ENCODE measurements around the gene CDKAL1. TPM values are rescaled to one million over a fixed set of nuclear protein-coding genes. Genes with fewer than 3 reads are reported as not detected.

Gene CDKAL1
- total and polyA plus RNA-seq, 2 of the 13 experiments (the other 11 are each of a cell fraction or from before 2014, with no cell fraction given) = 9.5 to 27.7 TPM

- no peak for TF ChIP-seq ZNF530 (CRISPR knock-in tag; IDR thresholded peaks at IDR 0.05; ENCODE audit: low read depth)
- BruUV-seq (replicated peaks) = no TSS peak
- ChIA-PET CTCF (ENCODE audit: low intra/inter-chr PET ratio, low total read pairs) (no interaction called here), POLR2A (no interaction called here)
- no peak for ATAC-seq
- Histone ChIP-seq H3K9ac (ENCODE audit: insufficient read depth, low read depth, low read length) (no peak overlapping the region), H4K20me1 (ENCODE audit: insufficient read depth, low read length) (no peaks in the 10 kb centered on the region), H3K4me2 (ENCODE audit: low read depth, low read length) (no peak overlapping the region), H3K4me1 (ENCODE audit: insufficient read depth, low read length) (peaks cover 48% of the 10 kb centered on the region), H3K27me3 (ENCODE audit: control insufficient read depth in 1 of 2, insufficient read depth in 2 of 2, low read length in 2 of 2) (no peaks in the 10 kb centered on the region), H3K4me3 (replicated peaks in 1 of 3; ENCODE audit: insufficient read depth in 1 of 3, low read depth in 2 of 3, low read length in 3 of 3) (no peak overlapping the region), H3K9me3 (ENCODE audit: low read length) (no peaks in the 10 kb centered on the region), H3K79me2 (ENCODE audit: insufficient read depth, low read length) (no peaks in the 10 kb centered on the region), H2AFZ (ENCODE audit: low read length) (no peak overlapping the region), H3K36me3 (replicated peaks in 1 of 2; ENCODE audit: control insufficient read depth in 1 of 2, insufficient read depth in 2 of 2, low read length in 2 of 2) (no peaks in the 10 kb centered on the region), H3K27ac (ENCODE audit: extremely low read length, insufficient read depth, low read length) (no peak overlapping the region)
- FAIRE-seq = no peak
- intact Hi-C loops (cut with micrococcal nuclease; ENCODE audit: unreplicated experiment) (loop anchor here (1.0 kb wide), 1 partner anchor 326 kb away; no protein-coding TSS in a partner anchor), in situ Hi-C loops (cut with HindIII; ENCODE audit: extremely low pct_ligation_motif_present, low pct_unique_long_range_greater_than_20kb) (loop anchor here (25.0 kb wide), 1 partner anchor 1055 kb away; no protein-coding TSS in a partner anchor)
- DNase-seq (ENCODE audit: low spot score) = no peak
- WGBS (ENCODE audit: low lambda C conversion rate) = 84% methylated on average over 5 of the region's 5 CpGs
Observed at GRCh38 chr6:20882014-20882413, 347.8 kb downstream of the CDKAL1 start.

DNA sequence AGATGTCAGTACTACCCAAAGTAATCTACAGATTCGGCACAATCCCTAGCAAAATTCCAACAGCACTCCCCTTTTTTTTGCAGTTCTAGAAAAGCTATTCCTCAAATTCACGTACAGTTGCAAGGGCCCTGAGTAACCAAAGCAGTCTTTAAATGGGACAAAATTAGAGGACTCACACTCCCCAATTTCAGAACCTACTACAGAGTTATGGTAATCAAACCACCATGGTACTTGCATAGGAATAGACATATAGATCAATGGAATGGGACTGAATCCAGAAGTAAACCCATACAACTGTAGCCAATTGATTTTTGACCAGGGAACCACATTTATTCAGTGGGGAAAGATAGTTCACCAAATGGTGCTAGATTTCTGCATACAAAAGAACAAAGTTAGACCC lies 350.8 kb downstream of the CDKAL1 start:
- ChIA-PET CTCF (ENCODE audit: low intra/inter-chr PET ratio, low total read pairs) (no interaction called here), POLR2A (no interaction called here)
- Histone ChIP-seq H3K4me1 (ENCODE audit: insufficient read depth, low read length) (peaks cover 18% of the 10 kb centered on the region), H3K36me3 (replicated peaks in 1 of 2; ENCODE audit: control insufficient read depth in 1 of 2, insufficient read depth in 2 of 2, low read length in 2 of 2) (no peaks in the 10 kb centered on the region), H3K27ac (ENCODE audit: extremely low read length, insufficient read depth, low read length) (no peak overlapping the region), H3K9ac (ENCODE audit: insufficient read depth, low read depth, low read length) (no peak overlapping the region), H3K4me2 (ENCODE audit: low read depth, low read length) (no peak overlapping the region), H4K20me1 (ENCODE audit: insufficient read depth, low read length) (no peaks in the 10 kb centered on the region), H3K4me3 (replicated peaks in 1 of 3; ENCODE audit: insufficient read depth in 1 of 3, low read depth in 2 of 3, low read length in 3 of 3) (no peak overlapping the region), H3K27me3 (ENCODE audit: control insufficient read depth in 1 of 2, insufficient read depth in 2 of 2, low read length in 2 of 2) (no peaks in the 10 kb centered on the region), H3K9me3 (ENCODE audit: low read length) (no peaks in the 10 kb centered on the region), H3K79me2 (ENCODE audit: insufficient read depth, low read length) (no peaks in the 10 kb centered on the region), H2AFZ (ENCODE audit: low read length) (no peak overlapping the region)
- no peak for DNase-seq (ENCODE audit: low spot score)
- TF ChIP-seq MED13 (CRISPR knock-in tag; IDR thresholded peaks at IDR 0.05) (no peak), ARNT2 (CRISPR knock-in tag; IDR thresholded peaks at IDR 0.05; ENCODE audit: low read depth) (no peak), ZNF44 (CRISPR knock-in tag; IDR thresholded peaks at IDR 0.05) (no peak), ZNF354B (CRISPR knock-in tag; IDR thresholded peaks at IDR 0.05) (no peak), HOXA3 (CRISPR knock-in tag; IDR thresholded peaks at IDR 0.05) (no peak), MAFF (IDR thresholded peaks at IDR 0.05; ENCODE audit: low read depth, low read length) (no peak), RFX3 (CRISPR knock-in tag; IDR thresholded peaks at IDR 0.05) (no peak)
- no peak for FAIRE-seq
- BruUV-seq (replicated peaks) = no TSS peak
- no peak for ATAC-seq
- 100% methylated on average over 2 of the region's 2 CpGs for WGBS (ENCODE audit: low lambda C conversion rate)
- in situ Hi-C loops (cut with HindIII; ENCODE audit: extremely low pct_ligation_motif_present, low pct_unique_long_range_greater_than_20kb) = loop anchor here (25.0 kb wide), 1 partner anchor 1052 kb away; no protein-coding TSS in a partner anchor
- intact Hi-C loops (cut with micrococcal nuclease; ENCODE audit: unreplicated experiment) = no loop called here
